HEK293 (cell line): ENCODE results near the gene UNC119.

Experiments used
- EGR2 ChIP-seq: fragments of 450-650 bp; formaldehyde crosslinking; IDR thresholded peaks from 2 replicates; pipeline ENCODE4 v1.5.1; 2016; ENCODE audit warnings: low read depth, missing biosample characterization, missing genetic modification characterization
- GLIS1 ChIP-seq: fragments of 450-650 bp; formaldehyde crosslinking; IDR thresholded peaks from 2 replicates; pipeline ENCODE4 v1.5.1; 2016; ENCODE audit warnings: missing biosample characterization, missing genetic modification characterization
- KLF16 ChIP-seq: fragments of 450-650 bp; formaldehyde crosslinking; IDR thresholded peaks from 2 replicates; pipeline ENCODE4 v1.5.1; 2017; ENCODE audit warnings: missing biosample characterization, missing genetic modification characterization
- KLF8 ChIP-seq: fragments of 450-650 bp; formaldehyde crosslinking; IDR thresholded peaks from 2 replicates; pipeline ENCODE4 v1.5.1; 2016; ENCODE audit warnings: missing biosample characterization, missing genetic modification characterization
- SCRT2 ChIP-seq: fragments of 450-650 bp; formaldehyde crosslinking; IDR thresholded peaks from 2 replicates; pipeline ENCODE4 v1.5.1; 2016; ENCODE audit warnings: missing biosample characterization, missing genetic modification characterization
- SP3 ChIP-seq: fragments of 450-650 bp; formaldehyde crosslinking; IDR thresholded peaks from 2 replicates; pipeline ENCODE4 v1.5.1; 2016; ENCODE audit warnings: missing biosample characterization, missing genetic modification characterization
- TCF7L2 ChIP-seq: IDR thresholded peaks from 2 replicates; pipeline ENCODE4 v1.6.1; 2011; ENCODE audit warnings: low read depth, mild to moderate bottlenecking, inconsistent platforms, low read length, moderate library complexity, borderline replicate concordance
- ZIC2 ChIP-seq: fragments of 450-650 bp; formaldehyde crosslinking; IDR thresholded peaks from 2 replicates; pipeline ENCODE4 v1.5.1; 2016; ENCODE audit warnings: missing biosample characterization, missing genetic modification characterization
- ZNF10 ChIP-seq: fragments of 450-650 bp; formaldehyde crosslinking; IDR thresholded peaks from 2 replicates; pipeline ENCODE4 v1.5.1; 2017; ENCODE audit warnings: missing biosample characterization, missing genetic modification characterization
- ZNF169 ChIP-seq: fragments of 450-650 bp; formaldehyde crosslinking; IDR thresholded peaks from 2 replicates; pipeline ENCODE4 v1.5.1; 2016; ENCODE audit warnings: missing biosample characterization, missing genetic modification characterization
- ZNF174 ChIP-seq: fragments of 450-650 bp; formaldehyde crosslinking; IDR thresholded peaks from 2 replicates; pipeline ENCODE4 v1.5.0; 2017; ENCODE audit warnings: missing biosample characterization, mild to moderate bottlenecking, missing genetic modification characterization
- ZNF214 ChIP-seq: fragments of 450-650 bp; formaldehyde crosslinking; IDR thresholded peaks from 2 replicates; pipeline ENCODE4 v1.5.1; 2017; ENCODE audit warnings: missing biosample characterization, mild to moderate bottlenecking, missing genetic modification characterization, borderline replicate concordance
- ZNF248 ChIP-seq: fragments of 450-650 bp; formaldehyde crosslinking; IDR thresholded peaks from 2 replicates; pipeline ENCODE4 v1.5.1; 2017; ENCODE audit warnings: missing biosample characterization, missing genetic modification characterization
- ZNF335 ChIP-seq: fragments of 450-650 bp; formaldehyde crosslinking; conservative IDR thresholded peaks from 2 replicates; pipeline ENCODE4 v1.5.1; 2016; ENCODE audit warnings: missing biosample characterization, missing genetic modification characterization
- ZNF423 ChIP-seq: fragments of 450-650 bp; formaldehyde crosslinking; IDR thresholded peaks from 2 replicates; pipeline ENCODE4 v1.5.1; 2016; ENCODE audit warnings: missing biosample characterization, missing genetic modification characterization
- ZNF555 ChIP-seq: fragments of 450-650 bp; formaldehyde crosslinking; conservative IDR thresholded peaks from 2 replicates; pipeline ENCODE4 v1.5.1; 2017; ENCODE audit warnings: missing biosample characterization, mild to moderate bottlenecking, missing genetic modification characterization, inconsistent platforms
- ZNF677 ChIP-seq: fragments of 450-650 bp; IDR thresholded peaks from 2 replicates; pipeline ENCODE4 v1.5.0; 2018; ENCODE audit warnings: missing biosample characterization, mild to moderate bottlenecking, missing genetic modification characterization, moderate library complexity
- ZNF785 ChIP-seq: fragments of 450-650 bp; formaldehyde crosslinking; IDR thresholded peaks from 2 replicates; pipeline ENCODE4 v1.5.1; 2016; ENCODE audit warnings: missing biosample characterization, missing genetic modification characterization
- ZNF791 ChIP-seq: fragments of 450-650 bp; formaldehyde crosslinking; IDR thresholded peaks from 2 replicates; pipeline ENCODE4 v1.5.1; 2016; ENCODE audit warnings: missing biosample characterization, missing genetic modification characterization
- TF ChIP-seq, protein P1 (sequence below): IDR thresholded peaks from 2 replicates; pipeline ENCODE4 v1.6.1; 2011; ENCODE audit warnings: mild to moderate bottlenecking, low read depth, low read length, borderline replicate concordance
- TF ChIP-seq, protein P2 (sequence below): fragments of 450-650 bp; formaldehyde crosslinking; IDR thresholded peaks from 2 replicates; pipeline ENCODE4 v1.5.1; 2016; ENCODE audit warnings: missing biosample characterization, missing genetic modification characterization
- TF ChIP-seq, protein P3 (sequence below): fragments of 450-650 bp; formaldehyde crosslinking; IDR thresholded peaks from 2 replicates; pipeline ENCODE4 v1.5.1; 2016; ENCODE audit warnings: missing biosample characterization, missing genetic modification characterization
- TF ChIP-seq, protein P4 (sequence below): fragments of 450-650 bp; formaldehyde crosslinking; IDR thresholded peaks from 2 replicates; pipeline ENCODE4 v1.5.1; 2017; ENCODE audit warnings: missing biosample characterization, missing genetic modification characterization
- TF ChIP-seq, protein P5 (sequence below): fragments of 450-650 bp; formaldehyde crosslinking; IDR thresholded peaks from 2 replicates; pipeline ENCODE4 v1.5.1; 2016; ENCODE audit warnings: missing biosample characterization, missing genetic modification characterization
- TF ChIP-seq, protein P6 (sequence below): fragments of 450-650 bp; formaldehyde crosslinking; IDR thresholded peaks from 2 replicates; pipeline ENCODE4 v1.5.1; 2016; ENCODE audit warnings: missing biosample characterization, missing genetic modification characterization
- TF ChIP-seq, protein P7 (sequence below): fragments of 450-650 bp; formaldehyde crosslinking; IDR thresholded peaks from 2 replicates; pipeline ENCODE4 v1.5.0; 2017; ENCODE audit warnings: missing biosample characterization, missing genetic modification characterization, borderline replicate concordance
- TF ChIP-seq, protein P8 (sequence below): fragments of 450-650 bp; formaldehyde crosslinking; IDR thresholded peaks from 2 replicates; pipeline ENCODE4 v1.5.1; 2017; ENCODE audit warnings: missing biosample characterization, missing genetic modification characterization

UNC119 gene

DNA sequence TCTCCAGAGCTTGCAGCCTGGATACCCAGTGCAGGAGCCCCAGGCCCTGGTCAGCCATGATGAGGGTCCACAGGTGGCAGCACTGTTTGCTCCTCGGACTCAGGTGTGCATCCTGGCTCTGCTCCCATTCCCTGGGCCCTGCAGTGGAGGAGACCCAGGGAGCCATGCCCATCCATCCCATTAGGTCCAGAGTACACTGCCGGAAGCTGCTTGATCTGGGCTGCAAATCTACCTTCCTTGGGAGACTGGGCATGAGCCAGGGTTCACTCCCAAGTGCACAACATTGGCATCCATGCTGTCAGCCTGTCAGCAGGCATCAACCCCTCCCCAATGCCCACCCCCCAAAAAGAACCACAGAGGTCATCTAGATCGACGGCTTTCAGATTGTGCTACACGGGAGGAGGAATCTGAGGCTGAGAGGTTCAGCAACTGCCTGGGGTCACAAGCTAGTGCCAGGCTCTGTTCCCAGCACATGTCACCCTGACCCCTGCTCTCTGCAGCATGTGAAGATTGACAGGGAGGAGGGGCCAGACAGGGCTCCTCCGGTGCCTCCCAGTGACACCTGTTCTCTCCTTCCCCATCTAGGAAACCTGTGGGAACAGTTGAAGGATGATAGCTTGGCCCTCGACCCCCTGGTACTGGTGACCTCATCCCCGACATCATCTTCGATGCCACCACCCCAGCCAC, 15.7 kb downstream of the UNC119 start (continued):
- TF ChIP-seq ZNF677: no peak
- no peak for TF ChIP-seq ZNF423 (tag by site-specific recombination)
- no peak for TF ChIP-seq ZNF335
- TF ChIP-seq ZNF248 (tag by site-specific recombination): no peak
- TF ChIP-seq ZIC2 (tag by site-specific recombination): 0 out of 2 replicates have a peak, but pooled peaks have one; percentile 11
- TF ChIP-seq, protein P1, sequence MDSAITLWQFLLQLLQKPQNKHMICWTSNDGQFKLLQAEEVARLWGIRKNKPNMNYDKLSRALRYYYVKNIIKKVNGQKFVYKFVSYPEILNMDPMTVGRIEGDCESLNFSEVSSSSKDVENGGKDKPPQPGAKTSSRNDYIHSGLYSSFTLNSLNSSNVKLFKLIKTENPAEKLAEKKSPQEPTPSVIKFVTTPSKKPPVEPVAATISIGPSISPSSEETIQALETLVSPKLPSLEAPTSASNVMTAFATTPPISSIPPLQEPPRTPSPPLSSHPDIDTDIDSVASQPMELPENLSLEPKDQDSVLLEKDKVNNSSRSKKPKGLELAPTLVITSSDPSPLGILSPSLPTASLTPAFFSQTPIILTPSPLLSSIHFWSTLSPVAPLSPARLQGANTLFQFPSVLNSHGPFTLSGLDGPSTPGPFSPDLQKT: no peak
- TF ChIP-seq, protein P2, sequence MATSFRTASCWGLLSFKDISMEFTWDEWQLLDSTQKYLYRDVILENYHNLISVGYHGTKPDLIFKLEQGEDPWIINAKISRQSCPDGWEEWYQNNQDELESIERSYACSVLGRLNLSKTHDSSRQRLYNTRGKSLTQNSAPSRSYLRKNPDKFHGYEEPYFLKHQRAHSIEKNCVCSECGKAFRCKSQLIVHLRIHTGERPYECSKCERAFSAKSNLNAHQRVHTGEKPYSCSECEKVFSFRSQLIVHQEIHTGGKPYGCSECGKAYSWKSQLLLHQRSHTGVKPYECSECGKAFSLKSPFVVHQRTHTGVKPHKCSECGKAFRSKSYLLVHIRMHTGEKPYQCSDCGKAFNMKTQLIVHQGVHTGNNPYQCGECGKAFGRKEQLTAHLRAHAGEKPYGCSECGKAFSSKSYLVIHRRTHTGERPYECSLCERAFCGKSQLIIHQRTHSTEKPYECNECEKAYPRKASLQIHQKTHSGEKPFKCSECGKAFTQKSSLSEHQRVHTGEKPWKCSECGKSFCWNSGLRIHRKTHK (tag by site-specific recombination): no peak
- no peak for TF ChIP-seq ZNF169
- TF ChIP-seq ZNF791: no peak
- no peak for TF ChIP-seq EGR2
- TF ChIP-seq ZNF10 (tag by site-specific recombination): no peak
- TF ChIP-seq SP3 (tag by site-specific recombination): no peak
- TF ChIP-seq SCRT2 (tag by site-specific recombination): 0 out of 2 replicates have a peak, but pooled peaks have one; percentile 35
- TF ChIP-seq, protein P3, sequence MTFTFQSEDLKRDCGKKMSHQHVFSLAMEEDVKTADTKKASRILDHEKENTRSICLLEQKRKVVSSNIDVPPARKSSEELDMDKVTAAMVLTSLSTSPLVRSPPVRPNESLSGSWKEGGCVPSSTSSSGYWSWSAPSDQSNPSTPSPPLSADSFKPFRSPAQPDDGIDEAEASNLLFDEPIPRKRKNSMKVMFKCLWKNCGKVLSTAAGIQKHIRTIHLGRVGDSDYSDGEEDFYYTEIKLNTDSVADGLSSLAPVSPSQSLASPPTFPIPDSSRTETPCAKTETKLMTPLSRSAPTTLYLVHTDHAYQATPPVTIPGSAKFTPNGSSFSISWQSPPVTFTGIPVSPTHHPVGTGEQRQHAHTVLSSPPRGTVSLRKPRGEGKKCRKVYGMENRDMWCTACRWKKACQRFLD: no peak
- peak; percentile 89 for TF ChIP-seq GLIS1
- TF ChIP-seq ZNF214 (tag by site-specific recombination): no peak
- no peak for TF ChIP-seq ZNF555 (tag by site-specific recombination)
- TF ChIP-seq ZNF174 (tag by site-specific recombination): no peak
- TF ChIP-seq, protein P4, sequence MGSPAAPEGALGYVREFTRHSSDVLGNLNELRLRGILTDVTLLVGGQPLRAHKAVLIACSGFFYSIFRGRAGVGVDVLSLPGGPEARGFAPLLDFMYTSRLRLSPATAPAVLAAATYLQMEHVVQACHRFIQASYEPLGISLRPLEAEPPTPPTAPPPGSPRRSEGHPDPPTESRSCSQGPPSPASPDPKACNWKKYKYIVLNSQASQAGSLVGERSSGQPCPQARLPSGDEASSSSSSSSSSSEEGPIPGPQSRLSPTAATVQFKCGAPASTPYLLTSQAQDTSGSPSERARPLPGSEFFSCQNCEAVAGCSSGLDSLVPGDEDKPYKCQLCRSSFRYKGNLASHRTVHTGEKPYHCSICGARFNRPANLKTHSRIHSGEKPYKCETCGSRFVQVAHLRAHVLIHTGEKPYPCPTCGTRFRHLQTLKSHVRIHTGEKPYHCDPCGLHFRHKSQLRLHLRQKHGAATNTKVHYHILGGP: no peak
- TF ChIP-seq, protein P5, sequence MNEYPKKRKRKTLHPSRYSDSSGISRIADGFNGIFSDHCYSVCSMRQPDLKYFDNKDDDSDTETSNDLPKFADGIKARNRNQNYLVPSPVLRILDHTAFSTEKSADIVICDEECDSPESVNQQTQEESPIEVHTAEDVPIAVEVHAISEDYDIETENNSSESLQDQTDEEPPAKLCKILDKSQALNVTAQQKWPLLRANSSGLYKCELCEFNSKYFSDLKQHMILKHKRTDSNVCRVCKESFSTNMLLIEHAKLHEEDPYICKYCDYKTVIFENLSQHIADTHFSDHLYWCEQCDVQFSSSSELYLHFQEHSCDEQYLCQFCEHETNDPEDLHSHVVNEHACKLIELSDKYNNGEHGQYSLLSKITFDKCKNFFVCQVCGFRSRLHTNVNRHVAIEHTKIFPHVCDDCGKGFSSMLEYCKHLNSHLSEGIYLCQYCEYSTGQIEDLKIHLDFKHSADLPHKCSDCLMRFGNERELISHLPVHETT (tag by site-specific recombination): no peak
- no peak for TF ChIP-seq KLF8 (tag by site-specific recombination)
- no peak for TF ChIP-seq TCF7L2
- no peak for TF ChIP-seq ZNF785 (tag by site-specific recombination)
- TF ChIP-seq, protein P6, sequence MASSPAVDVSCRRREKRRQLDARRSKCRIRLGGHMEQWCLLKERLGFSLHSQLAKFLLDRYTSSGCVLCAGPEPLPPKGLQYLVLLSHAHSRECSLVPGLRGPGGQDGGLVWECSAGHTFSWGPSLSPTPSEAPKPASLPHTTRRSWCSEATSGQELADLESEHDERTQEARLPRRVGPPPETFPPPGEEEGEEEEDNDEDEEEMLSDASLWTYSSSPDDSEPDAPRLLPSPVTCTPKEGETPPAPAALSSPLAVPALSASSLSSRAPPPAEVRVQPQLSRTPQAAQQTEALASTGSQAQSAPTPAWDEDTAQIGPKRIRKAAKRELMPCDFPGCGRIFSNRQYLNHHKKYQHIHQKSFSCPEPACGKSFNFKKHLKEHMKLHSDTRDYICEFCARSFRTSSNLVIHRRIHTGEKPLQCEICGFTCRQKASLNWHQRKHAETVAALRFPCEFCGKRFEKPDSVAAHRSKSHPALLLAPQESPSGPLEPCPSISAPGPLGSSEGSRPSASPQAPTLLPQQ (tag by site-specific recombination): no peak
- no peak for TF ChIP-seq KLF16 (tag by site-specific recombination)
- TF ChIP-seq, protein P7, sequence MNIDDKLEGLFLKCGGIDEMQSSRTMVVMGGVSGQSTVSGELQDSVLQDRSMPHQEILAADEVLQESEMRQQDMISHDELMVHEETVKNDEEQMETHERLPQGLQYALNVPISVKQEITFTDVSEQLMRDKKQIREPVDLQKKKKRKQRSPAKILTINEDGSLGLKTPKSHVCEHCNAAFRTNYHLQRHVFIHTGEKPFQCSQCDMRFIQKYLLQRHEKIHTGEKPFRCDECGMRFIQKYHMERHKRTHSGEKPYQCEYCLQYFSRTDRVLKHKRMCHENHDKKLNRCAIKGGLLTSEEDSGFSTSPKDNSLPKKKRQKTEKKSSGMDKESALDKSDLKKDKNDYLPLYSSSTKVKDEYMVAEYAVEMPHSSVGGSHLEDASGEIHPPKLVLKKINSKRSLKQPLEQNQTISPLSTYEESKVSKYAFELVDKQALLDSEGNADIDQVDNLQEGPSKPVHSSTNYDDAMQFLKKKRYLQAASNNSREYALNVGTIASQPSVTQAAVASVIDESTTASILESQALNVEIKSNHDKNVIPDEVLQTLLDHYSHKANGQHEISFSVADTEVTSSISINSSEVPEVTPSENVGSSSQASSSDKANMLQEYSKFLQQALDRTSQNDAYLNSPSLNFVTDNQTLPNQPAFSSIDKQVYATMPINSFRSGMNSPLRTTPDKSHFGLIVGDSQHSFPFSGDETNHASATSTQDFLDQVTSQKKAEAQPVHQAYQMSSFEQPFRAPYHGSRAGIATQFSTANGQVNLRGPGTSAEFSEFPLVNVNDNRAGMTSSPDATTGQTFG (tag by site-specific recombination): no peak
- TF ChIP-seq, protein P8, sequence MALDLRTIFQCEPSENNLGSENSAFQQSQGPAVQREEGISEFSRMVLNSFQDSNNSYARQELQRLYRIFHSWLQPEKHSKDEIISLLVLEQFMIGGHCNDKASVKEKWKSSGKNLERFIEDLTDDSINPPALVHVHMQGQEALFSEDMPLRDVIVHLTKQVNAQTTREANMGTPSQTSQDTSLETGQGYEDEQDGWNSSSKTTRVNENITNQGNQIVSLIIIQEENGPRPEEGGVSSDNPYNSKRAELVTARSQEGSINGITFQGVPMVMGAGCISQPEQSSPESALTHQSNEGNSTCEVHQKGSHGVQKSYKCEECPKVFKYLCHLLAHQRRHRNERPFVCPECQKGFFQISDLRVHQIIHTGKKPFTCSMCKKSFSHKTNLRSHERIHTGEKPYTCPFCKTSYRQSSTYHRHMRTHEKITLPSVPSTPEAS: no peak
